ENCODE results near the gene CCBE1.
"Not testable (repeated sequence)": the region's sequence is repeated elsewhere in the genome, so short reads cannot be mapped to it uniquely, and the experiment has no call there.

The CCBE1 gene

DNA sequence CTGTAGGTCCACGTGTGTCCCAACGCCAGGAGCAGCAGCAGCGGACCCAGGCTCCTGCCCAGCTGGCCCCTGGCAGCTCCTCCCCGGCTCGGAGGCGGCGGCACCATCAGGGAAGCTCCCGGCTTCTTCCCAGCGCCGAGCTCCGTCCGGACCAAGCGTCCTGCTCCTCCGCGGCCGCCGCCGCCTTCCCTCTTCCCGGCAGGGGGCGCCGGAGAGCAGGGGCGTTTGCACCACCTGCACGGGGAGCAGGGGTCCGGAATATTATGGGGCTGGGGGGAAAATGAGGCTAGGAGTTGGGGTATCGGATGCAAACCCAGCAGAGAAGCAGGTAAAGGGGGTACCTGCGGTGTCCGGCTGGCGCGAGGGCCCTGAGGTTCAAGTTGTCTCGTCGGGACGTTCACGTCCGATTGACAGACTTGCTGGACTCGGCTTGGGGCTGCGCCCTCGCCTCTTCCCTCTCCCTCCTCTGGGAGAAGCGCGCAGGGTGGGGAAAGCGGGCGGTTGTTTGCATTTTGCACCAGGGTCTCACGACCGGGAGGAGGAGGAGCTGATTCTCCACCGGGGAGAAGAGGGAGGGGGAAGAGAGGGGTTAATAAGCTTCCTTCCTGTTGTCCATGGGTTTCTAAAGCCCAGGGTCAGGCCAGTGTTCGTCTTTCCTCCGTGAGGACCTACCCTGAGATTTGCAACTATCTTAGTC, at the start of gene CCBE1:
Gene CCBE1 (minus strand): TSS at position 188 of the 697 bp plus-strand sequence.
- no peak for DNase-seq

DNA sequence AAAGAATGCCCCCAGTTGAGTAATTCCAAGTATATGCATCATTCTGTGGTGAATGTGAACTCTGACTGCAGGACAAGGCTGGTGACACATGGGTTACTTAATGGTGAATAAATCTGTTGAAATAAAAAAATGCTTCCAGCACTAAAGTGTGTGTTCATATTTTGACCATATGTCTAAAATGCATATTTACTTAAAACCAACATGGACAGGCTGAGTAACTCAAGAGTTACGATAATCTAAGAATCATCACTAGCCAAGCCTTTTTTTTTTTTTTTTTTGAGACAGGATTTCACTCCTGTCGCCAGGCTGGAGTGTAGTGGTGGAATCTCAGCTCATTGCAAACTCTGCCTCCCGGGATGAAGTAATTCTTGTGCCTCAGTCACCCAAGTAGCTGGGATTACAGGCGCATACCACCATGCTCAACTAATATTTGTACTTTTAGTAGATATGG, 47.1 kb upstream of the CCBE1 start:
- no peak for DNase-seq

DNA sequence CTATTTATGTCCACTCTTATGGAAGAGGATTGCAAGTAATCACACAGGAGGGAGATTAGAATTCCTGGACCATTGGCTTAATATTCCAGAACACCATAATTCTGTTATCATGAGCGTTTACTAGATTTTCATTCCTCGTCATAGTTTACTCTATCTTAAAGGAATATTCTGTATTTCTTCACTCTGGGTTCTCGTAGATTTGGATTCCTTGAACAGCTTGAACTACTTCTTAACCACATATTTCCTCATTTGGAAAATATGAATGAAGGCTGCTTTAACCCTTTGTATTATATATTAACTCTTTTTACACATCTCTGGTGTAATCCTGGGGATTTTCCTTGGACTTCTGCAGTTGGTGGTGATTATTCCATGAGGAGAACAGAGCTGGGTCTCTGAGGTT, 46.3 kb upstream of the CCBE1 start:
- DNase-seq = no peak

DNA sequence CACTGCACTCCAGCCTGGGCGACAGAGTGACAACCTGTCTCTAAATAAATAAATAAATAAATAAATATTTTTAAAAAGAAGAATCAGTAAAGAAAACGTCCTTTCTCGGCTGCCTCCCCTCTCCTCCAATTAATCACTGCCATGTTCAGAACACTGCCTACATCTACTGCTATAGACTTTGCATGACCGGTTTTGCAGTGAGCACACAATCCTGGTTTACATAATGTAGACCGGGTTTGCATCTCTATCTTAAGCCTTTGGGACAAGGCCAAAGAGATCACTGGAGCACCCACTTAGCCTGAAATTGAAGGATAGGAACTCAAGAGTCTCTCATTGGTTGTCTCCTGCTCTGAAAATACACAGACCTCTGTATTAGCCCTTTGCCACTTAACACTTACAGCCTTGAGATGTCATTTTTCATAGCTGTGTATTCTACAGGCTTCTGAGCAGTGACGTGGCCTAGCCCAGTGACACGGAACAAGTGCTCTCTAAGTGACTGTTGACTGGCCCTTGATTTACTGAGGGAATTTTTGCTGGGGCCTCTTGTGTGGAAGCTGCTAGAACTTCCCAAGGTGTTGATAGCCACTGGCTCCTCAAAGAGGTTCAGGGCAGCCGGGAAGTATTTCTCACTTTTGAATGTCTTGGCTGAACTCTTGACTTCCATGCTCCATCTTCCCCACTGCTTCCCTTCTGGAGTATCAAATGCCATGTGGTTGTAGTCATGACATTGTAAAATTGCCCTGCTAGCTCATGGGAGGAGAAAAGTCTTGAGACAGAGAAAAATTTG, 45.3 kb upstream of the CCBE1 start:
- DNase-seq = no peak

DNA sequence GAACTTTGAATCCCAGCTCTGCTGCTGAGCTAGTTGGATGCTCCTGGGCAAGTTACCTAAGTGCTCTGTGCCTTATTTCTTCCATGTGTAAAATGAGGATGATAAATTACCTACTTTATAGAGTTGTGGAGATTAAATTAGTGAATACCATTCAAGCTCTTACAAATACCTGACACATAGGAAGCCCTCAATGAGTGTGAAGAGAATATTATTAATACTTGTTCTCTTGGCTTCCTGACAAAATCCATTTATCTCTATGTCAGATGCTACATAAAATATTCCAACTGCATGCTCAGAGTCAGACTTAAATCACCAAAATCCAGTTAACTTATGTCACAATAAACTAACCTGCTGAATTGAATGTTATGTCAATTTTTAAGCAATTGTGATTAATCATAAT, 42.9 kb upstream of the CCBE1 start:
- DNase-seq = no peak

DNA sequence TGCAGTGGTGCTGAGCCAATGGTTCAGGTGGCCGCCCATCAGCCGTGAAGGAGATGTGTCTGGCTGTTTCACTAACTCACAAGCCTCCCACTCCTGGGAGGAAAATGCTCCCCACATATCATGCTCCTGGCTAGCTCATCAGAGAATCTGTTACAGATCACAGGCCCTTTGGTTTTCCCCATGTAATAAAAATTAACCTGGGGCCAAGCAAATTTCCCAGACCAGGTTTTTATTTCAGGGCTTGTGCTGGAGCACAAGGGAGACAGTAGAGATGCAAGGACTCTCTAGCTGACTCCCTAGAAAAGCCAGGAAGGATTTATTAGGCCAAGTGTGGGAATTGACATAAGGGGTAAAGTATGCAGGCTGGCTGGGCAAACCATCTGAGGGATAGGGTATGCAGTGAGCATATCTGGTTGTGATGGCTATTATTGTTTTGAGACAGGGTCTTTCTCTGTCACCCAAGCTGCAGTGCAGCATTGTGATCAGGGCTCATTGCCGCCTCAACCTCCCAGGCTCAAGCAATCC, 40.6 kb upstream of the CCBE1 start:
- DNase-seq = no peak

DNA sequence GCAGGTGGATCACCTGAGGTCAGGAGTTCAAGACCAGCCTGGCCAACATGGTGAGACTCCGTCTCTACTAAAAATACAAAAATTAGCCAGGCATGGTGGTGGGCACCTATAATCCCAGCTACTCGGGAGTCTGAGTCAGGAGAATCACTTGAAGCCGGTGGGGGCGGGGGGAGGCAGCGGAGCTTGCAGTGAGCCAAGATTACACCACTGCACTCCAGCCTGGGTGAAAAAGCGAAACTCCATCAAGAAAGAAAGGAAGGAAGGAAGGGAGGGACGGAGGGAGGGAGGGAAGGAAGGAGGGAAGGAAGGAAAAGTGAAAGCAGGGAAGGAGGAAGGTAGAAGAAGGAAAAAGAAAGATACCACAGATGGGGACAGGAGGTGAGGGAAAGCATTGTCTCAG, 40.1 kb upstream of the CCBE1 start:
- not testable (repeated sequence) for DNase-seq

DNA sequence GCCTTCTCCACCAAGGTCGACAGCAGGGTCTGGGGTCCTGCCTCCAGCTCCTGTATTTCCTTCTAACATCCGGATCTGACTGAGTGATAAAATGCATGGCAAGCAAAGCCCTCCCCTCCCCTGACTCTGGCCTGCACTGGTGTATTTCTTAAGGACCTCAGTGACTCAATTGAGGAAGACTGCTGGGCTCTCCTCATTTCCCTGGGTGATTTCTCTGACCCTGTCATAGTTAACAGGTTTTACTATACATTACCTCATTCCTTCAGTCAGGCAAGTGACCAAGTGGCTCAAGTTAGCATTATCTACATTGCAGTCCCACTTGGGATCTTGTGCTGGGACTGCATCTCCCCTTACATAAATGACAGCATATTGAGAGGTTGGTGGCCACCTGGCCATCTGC, 38.8 kb upstream of the CCBE1 start:
- no peak for DNase-seq

DNA sequence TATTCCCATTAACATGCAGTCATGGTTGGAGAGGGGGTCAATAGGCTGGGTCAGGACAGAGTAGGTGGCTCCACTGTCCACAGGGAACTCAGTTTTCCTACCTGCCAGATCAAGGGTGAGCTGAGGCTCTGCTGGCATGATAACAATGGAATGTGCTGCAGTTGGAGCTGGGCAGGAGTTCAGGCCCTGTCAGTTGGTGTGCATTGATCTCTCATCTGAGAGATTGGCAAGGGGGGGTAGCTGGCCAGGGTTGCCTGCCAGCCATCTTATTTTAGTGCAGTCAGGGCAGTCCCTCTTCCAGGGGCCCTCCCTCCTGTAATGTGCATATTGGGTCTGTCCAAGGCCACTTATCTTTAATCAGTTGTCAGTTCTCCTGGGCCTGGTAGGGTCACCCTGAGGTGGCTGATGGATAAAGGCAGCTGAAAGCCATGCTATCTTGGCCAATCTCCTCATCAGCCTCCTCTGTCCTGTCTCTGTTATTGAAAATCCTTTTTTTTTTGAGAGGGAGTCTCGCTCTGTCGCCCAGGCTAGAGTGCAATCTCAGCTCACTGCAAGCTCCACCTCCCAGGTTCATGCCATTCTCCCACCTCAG, 38.1 kb upstream of the CCBE1 start:
- DNase-seq = no peak

DNA sequence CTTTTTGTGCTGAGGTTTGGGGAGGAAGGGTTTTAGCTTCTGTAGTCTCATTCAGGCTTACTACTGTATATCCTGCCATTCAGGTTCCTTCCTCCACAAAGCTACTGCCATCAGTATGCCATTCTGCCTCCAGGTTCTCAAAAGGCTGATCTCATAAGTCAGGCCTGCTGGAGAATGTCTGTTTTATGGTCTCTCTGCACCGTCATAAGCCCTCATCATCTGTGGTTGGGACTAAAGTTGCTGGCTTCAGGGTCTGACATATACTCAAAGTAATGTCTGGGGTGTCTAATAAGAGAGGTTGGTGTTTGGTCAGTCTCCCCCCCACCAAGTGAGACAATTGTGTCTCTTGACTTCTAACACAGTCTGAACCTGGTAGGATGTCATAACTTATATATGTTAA, 36.2 kb upstream of the CCBE1 start:
- no peak for DNase-seq

DNA sequence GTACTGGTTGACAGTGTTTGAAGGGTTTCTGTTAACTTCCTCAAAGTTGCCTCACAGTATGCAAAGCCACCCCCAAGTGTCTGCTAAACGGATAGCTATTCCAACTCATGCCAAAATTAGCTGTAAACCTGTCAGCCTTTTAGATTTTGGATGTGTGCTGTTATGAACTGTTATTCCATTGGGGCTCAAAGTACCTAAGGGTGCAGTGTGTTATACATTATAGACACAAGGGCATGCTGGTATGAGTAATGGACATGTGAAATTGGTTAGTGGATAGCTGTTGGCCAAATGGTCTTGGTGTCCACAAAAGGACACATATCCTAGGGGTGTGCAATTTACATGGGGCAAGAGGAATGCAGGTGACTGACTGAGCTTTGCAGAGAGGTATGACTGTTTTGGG, 33.7 kb upstream of the CCBE1 start:
- DNase-seq = no peak

DNA sequence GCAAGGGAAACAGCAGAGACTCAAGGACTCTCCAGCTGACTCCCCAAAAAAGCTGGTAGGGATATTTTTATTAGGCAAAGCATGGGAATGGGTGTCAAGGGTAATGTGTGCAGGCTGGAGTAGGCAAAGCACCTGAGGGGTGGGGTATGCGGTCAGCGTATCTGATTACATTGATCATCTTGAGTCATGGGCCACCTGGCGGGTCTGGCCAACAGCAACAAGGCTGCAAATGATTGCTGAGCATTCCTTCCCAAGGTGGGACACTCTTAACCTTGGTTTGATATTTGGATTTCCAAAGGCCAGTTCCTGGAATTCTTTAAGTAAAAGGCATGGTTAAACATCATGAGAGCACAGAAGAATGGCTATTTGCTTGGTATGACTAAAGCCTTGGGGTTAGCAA, 32.6 kb upstream of the CCBE1 start:
- no peak for DNase-seq

DNA sequence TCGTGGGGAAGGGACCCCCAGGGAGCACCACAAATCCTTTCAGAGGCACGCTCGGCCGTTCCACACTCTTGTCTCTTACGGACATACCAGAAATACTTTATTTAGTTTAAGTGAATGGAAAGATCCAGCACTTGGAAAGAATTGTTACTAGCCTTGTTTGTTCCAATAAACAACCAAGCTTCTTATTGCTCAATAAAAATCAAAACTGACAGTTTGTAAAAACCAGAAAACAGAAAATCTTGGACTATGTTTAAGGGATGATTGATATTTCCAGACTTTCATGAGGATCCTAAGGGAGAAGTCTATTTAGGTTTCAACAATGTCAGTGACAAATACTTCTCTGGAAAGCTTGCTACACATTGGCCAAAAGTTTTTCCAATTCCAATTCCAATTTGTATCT, 31.6 kb upstream of the CCBE1 start:
- no peak for DNase-seq

DNA sequence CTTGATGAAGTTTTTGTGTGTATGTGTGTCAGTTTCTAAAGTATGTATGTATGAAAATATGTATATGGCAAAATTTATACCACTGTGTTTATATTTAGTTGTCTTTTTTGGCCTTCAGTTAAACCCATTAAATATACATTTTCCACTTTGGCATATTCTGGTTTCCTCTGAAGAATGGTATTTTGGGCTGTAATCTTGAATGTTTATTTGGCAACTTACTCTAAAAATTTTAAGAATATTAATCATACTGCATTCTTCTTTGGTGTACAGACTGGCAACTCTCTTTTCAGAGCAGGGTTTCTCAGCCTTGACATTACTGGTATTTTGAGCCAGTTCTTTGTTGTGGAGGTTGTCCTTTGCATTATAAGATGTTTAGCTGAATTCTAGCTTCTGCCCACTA, 27.9 kb upstream of the CCBE1 start:
- DNase-seq = no peak

DNA sequence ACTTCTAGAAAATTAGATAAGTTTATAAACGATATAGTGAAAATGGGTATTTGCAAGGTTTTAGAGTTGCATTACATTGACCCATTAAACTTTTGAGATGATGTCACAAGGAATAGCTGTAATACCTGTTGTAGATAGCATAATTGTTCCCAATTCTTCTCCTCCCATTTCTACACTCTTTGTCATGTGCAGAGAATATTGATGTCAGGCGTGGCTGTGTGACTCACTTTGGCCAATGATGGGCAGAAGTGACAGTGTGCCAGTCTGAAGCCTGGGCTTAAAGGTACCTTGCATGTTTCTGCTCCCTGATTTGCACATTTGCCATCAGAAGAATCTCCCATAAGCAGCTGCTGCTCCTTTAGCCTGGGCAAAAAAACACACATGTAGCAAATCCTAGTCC, 26.9 kb upstream of the CCBE1 start:
- DNase-seq = no peak

DNA sequence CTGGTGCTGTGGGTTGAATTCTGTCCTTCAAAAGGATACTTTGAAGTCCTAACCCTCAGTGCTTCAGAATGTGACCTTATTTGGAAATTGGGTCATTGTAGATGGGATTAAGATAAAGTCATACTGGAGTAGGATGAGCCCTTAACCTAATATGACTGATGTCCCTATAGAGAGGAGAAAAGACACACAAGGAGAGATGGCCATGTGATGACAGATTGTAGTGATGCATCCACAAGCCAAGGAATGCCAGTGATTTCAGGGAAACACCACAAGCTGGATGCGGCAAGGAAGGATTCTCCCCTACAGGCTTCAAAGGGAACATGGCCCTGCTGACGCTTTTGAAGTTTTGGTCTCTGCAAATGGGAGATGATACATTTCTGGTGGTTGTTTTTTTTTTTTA, 24.7 kb upstream of the CCBE1 start:
- DNase-seq = no peak

DNA sequence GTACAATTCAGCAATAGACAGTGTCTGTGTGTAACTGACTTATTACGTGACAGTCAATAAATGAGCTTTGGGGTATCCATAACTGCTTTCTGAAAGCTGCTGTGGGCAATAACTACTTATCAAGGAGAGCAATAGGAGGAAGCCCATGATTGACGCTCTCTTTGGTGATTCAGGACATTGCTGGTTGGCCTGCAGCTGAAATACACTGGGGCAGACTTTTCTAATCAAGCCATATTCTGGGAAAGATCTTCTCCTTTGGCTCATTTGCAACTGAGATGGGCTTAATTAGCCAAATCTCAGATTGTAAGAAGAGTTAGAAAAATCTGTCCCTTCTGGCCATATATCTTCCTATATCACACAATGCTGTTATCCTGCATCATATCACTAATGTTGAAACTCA, 24.0 kb upstream of the CCBE1 start:
- DNase-seq = no peak

DNA sequence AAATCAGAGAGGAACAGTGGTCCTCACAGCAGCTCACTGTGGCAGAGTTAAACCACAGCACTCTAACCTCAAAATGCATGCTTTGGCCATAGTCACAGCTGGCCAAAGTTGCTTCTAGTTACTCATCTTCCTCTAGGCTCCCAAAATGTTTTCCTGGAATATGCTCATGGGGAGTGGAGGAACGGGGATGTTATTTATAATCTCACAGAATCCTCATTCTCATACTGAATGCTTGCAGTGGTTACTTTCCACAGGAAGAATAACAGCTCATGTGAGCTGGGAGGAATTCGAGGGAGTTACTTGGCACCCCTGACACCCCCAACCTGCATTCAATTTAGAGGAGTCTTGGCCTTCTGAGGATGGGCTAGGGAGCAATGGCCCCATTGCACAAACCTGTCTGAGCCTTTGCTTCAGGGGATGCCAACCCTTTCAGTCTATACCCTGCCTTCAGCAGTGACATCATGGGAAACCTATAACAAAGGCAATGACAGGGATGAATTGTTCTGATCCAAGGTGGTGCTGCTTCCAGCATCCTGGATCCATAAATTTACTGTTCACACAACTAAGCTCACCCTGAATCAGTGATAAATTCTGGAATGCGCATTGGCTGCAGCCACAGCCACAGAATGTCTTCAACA, 22.4 kb upstream of the CCBE1 start:
- DNase-seq = no peak

DNA sequence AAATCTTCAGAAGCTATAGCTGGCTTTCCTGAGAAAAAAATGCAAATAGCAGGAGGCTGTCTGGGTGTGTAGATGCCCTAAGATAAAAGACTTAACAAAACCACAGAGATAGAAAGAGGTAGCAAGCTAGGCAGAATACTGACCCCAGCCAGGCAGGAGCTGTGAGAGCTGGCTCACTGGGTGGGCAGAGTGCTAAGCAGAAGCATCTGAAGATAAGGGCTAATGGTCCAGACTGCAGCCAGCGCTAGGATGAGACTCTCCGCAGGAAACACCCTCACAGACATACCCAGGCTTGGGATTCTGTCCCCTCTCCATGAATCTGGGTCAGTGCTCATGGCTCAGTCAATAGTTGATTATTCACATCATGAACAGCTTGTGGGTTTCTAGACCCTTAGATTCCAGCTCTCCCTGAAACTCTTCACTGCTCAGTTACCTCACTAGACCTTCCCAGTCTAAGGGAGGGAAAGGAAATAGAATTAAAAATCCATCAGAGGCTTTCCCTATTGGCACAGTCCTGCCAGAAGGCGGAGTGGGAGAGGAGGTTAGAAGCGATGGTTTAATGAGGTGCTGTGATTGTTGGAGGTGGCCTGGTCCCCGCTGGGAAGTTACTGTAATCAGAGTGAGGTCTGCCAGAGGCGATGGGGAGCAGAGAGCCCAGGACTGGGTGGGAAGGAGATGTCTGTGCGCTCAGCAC, 21.4 kb upstream of the CCBE1 start:
- no peak for DNase-seq

DNA sequence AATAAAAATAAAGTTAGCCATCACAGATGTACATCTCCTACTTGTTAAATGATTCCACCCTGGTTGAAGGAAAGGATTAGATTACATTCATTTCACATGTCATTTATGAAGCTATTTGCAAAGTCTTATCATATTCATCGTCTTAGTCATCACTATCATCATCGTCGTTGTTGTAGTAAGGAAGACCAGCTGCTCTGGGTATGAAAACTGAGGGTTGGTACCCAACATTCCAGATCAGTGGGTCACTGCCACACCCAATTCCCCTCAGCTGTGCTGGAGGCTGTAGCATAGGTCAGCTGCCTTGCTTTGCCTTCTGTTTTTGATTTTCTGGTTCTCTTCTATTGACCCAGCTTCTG, 20.9 kb upstream of the CCBE1 start:
- no peak for DNase-seq

DNA sequence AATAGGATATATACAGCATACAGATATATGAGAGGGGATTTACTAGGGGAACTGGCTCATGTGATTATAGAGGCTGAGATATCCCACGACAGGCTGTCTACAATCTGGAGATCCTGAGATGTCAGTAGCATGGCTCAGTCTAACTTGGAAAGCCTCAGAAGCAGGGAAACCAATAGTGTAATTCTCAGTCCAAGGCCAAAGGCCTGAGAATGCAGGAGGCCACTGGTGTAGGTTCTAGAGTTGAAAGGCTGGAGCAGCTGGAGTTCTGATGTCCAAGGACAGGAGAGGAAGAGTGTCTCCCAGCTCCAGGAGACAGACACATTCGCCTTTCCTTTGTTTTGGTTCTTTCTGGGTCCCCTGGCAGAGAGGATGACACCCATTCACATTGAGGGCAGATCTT, 20.1 kb upstream of the CCBE1 start:
- DNase-seq = no peak

DNA sequence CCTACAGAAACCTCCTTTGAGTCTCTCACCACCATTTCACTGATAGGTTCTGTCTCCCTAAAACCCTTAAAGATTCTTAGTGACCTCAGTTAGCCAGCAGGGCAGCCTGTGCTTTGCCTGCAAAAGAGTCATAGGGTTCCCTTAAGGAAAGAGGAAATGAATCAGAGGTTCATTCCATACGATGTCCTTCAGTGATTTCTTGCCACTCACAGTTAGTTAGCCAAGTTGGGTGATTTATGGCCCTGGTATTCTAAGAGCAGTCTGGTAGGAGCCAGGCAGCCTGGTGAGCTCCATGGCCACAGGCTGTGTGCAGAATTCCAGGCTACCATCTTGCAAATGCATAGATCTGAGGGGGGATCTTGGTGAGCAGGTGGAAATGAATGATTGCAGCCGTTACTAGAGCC, 18.7 kb upstream of the CCBE1 start:
- no peak for DNase-seq

DNA sequence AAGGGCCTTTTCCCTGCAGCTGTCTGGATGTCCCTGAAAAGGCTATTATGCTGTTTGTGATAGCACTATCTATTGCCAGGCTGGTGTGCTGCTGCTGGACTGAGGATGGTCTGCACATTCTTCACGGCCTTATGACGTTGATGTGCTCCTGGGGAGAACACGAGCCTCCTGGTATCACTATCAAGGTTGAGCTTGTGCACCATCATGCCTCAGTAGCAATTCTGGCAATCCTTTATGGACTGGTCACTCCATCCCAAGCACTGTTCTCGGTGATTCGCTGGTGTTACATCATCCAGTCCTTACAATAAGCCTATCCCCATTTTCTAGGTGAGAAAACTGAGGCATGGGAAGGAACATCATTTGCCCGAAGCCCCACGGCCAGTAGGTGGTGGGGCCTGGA, 18.2 kb upstream of the CCBE1 start:
- no peak for DNase-seq

All from NCI-H1436 treated with DMSO at 0.1 percent for 48 hours (cell line).